Ramos (cell line): ENCODE measurements around the gene ATOH8.

Experiments
- in situ Hi-C: fragments of 300-500 bp; cut with MboI; formaldehyde crosslinking; loops from one replicate; pipeline ENCODE4 v1.14.3; 2022; ENCODE audit warnings: low sequenced_read_pairs; ENCODE audit not compliant: unreplicated experiment

ATOH8 gene

GRCh38 chr2:85813211-85813981 is 59.6 kb downstream of the ATOH8 start:
- in situ Hi-C loops = loop anchor here (5.0 kb wide), 1 partner anchor 76 kb away; no protein-coding TSS in a partner anchor

- in situ Hi-C loops = loop anchor here (5.0 kb wide), 1 partner anchor 77 kb away; no protein-coding TSS in a partner anchor
Measured at GRCh38 chr2:85813982-85814801, 60.4 kb downstream of the ATOH8 start.

- in situ Hi-C loops = loop anchor here (5.0 kb wide), 1 partner anchor 78 kb away; no protein-coding TSS in a partner anchor
Measured at GRCh38 chr2:85814802-85815550, 61.2 kb downstream of the ATOH8 start.

- in situ Hi-C loops = no loop called here
Measured at GRCh38 chr2:85819811-85820510, 66.2 kb downstream of the ATOH8 start.

GRCh38 chr2:85822766-85823165 is 69.0 kb downstream of the ATOH8 start:
- in situ Hi-C loops = no loop called here

- in situ Hi-C loops = no loop called here
Measured at GRCh38 chr2:85823951-85824350, 70.2 kb downstream of the ATOH8 start.

- in situ Hi-C loops = loop anchor here (5.0 kb wide), 1 partner anchor 250 kb away; no protein-coding TSS in a partner anchor
Measured at GRCh38 chr2:85826990-85827878, 73.4 kb downstream of the ATOH8 start.

- in situ Hi-C loops = loop anchor here (5.0 kb wide), 1 partner anchor 249 kb away; no protein-coding TSS in a partner anchor
Measured at GRCh38 chr2:85827879-85828569, 74.2 kb downstream of the ATOH8 start.

- in situ Hi-C loops = loop anchor here (5.0 kb wide), 1 partner anchor 249 kb away; no protein-coding TSS in a partner anchor
Measured at GRCh38 chr2:85828725-85829124, 74.9 kb downstream of the ATOH8 start.

GRCh38 chr2:85829394-85829793 is 75.6 kb downstream of the ATOH8 start:
- in situ Hi-C loops = loop anchor here (5.0 kb wide), 1 partner anchor 248 kb away; no protein-coding TSS in a partner anchor

GRCh38 chr2:85830645-85831044 is 76.9 kb downstream of the ATOH8 start:
- in situ Hi-C loops = no loop called here

- in situ Hi-C loops = no loop called here
Measured at GRCh38 chr2:85831735-85832134, 77.9 kb downstream of the ATOH8 start.

GRCh38 chr2:85834466-85834865 is 80.7 kb downstream of the ATOH8 start:
- in situ Hi-C loops = no loop called here
